ENCODE results near the gene SORL1.
"Not testable (repeated sequence)": the region's sequence is repeated elsewhere in the genome, so short reads cannot be mapped to it uniquely, and the experiment has no call there.

Gene SORL1

GRCh38 chr11:121561240-121561639, 109.1 kb downstream of the SORL1 start:
- DNase-seq (ENCODE audit: low read depth in 1 of 2, low spot score in 1 of 2) = no peak

- DNase-seq (ENCODE audit: low read depth in 1 of 2, low spot score in 1 of 2) = no peak
Measured at GRCh38 chr11:121561716-121562115, 109.6 kb downstream of the SORL1 start.

GRCh38 chr11:121563003-121563402, 110.9 kb downstream of the SORL1 start:
- no peak for DNase-seq (ENCODE audit: low read depth in 1 of 2, low spot score in 1 of 2)

GRCh38 chr11:121563900-121564822, 112.0 kb downstream of the SORL1 start:
- DNase-seq (ENCODE audit: low read depth in 1 of 2, low spot score in 1 of 2) = no peak

- DNase-seq (ENCODE audit: low read depth in 1 of 2, low spot score in 1 of 2) = no peak
Measured at GRCh38 chr11:121564948-121565684, 113.0 kb downstream of the SORL1 start.

- no peak for DNase-seq (ENCODE audit: low read depth in 1 of 2, low spot score in 1 of 2)
Measured at GRCh38 chr11:121566279-121567168, 114.4 kb downstream of the SORL1 start.

GRCh38 chr11:121567995-121568394, 115.9 kb downstream of the SORL1 start:
- DNase-seq (ENCODE audit: low read depth in 1 of 2, low spot score in 1 of 2) = no peak

- not testable (repeated sequence) for DNase-seq (ENCODE audit: low read depth in 1 of 2, low spot score in 1 of 2)
Measured at GRCh38 chr11:121569332-121570299, 117.5 kb downstream of the SORL1 start.

- no peak for DNase-seq (ENCODE audit: low read depth in 1 of 2, low spot score in 1 of 2)
Measured at GRCh38 chr11:121570453-121570852, 118.3 kb downstream of the SORL1 start.

GRCh38 chr11:121571506-121571905, 119.4 kb downstream of the SORL1 start:
- DNase-seq (ENCODE audit: low read depth in 1 of 2, low spot score in 1 of 2) = no peak

- no peak for DNase-seq (ENCODE audit: low read depth in 1 of 2, low spot score in 1 of 2)
Measured at GRCh38 chr11:121572571-121573059, 120.5 kb downstream of the SORL1 start.

GRCh38 chr11:121574801-121575200, 122.7 kb downstream of the SORL1 start:
- no peak for DNase-seq (ENCODE audit: low read depth in 1 of 2, low spot score in 1 of 2)

- DNase-seq (ENCODE audit: low read depth in 1 of 2, low spot score in 1 of 2) = no peak
Measured at GRCh38 chr11:121575250-121575962, 123.3 kb downstream of the SORL1 start.

GRCh38 chr11:121575963-121576290, 123.8 kb downstream of the SORL1 start:
- DNase-seq (ENCODE audit: low read depth in 1 of 2, low spot score in 1 of 2) = no peak

- no peak for DNase-seq (ENCODE audit: low read depth in 1 of 2, low spot score in 1 of 2)
Measured at GRCh38 chr11:121576531-121576930, 124.4 kb downstream of the SORL1 start.

- DNase-seq (ENCODE audit: low read depth in 1 of 2, low spot score in 1 of 2) = no peak
Measured at GRCh38 chr11:121577106-121577848, 125.2 kb downstream of the SORL1 start.

- DNase-seq (ENCODE audit: low read depth in 1 of 2, low spot score in 1 of 2) = no peak
Measured at GRCh38 chr11:121578251-121578976, 126.3 kb downstream of the SORL1 start.

GRCh38 chr11:121580154-121580553, 128.0 kb downstream of the SORL1 start:
- no peak for DNase-seq (ENCODE audit: low read depth in 1 of 2, low spot score in 1 of 2)
